ENCODE measurements around the gene VAMP8.

DNA sequence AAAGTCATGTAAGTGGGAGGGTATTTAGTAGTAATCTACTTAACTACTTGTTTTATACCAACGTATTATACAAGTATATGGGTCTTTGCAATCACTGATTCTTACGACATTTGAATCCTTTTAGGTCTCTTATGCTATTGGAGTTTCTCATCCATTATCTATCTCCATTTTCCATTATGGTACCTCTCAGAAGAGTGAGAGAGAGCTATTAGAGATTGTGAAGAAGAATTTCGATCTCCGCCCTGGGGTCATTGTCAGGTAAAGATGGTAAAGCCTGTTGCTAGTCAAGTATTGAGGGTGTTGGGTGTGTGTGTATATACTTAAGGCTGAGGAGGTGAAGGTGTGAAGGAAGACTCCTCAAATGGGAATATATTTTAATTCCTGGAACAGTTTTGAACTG, 34.6 kb upstream of the VAMP8 start:
- TF ChIP-seq, protein P1, sequence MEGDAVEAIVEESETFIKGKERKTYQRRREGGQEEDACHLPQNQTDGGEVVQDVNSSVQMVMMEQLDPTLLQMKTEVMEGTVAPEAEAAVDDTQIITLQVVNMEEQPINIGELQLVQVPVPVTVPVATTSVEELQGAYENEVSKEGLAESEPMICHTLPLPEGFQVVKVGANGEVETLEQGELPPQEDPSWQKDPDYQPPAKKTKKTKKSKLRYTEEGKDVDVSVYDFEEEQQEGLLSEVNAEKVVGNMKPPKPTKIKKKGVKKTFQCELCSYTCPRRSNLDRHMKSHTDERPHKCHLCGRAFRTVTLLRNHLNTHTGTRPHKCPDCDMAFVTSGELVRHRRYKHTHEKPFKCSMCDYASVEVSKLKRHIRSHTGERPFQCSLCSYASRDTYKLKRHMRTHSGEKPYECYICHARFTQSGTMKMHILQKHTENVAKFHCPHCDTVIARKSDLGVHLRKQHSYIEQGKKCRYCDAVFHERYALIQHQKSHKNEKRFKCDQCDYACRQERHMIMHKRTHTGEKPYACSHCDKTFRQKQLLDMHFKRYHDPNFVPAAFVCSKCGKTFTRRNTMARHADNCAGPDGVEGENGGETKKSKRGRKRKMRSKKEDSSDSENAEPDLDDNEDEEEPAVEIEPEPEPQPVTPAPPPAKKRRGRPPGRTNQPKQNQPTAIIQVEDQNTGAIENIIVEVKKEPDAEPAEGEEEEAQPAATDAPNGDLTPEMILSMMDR (conservative IDR thresholded peaks at IDR 0.05 in 1 of 2, IDR thresholded peaks at IDR 0.05 in 1 of 2; ENCODE audit: low read depth in 1 of 2, low read length in 2 of 2), result no peak
- TF ChIP-seq EZH2 (IDR thresholded peaks at IDR 0.05; ENCODE audit: low read length, missing control alignments), result no peak
